Panc1 (cell line): ENCODE measurements around the gene THRAP3.

ENCODE experiments used
- POLR2AphosphoS5 ChIP-seq: IDR thresholded peaks from 2 replicates; pipeline ENCODE4 v1.6.1; 2012; ENCODE audit warnings: mild to moderate bottlenecking, low read depth, low read length, moderate library complexity
- TF ChIP-seq, protein P1 (sequence below): fragments of 450-650 bp; IDR thresholded peaks from 2 replicates; pipeline ENCODE4 v1.5.1; 2017; ENCODE audit warnings: mild to moderate bottlenecking
- TF ChIP-seq, protein P2 (sequence below), 2 experiments: IDR thresholded peaks; 2 replicates each; pipeline ENCODE4 v1.6.1; 2011 to 2012; ENCODE audit warnings: low read depth in 2 of 2, control low read depth in 1 of 2, low read length in 1 of 2, mild to moderate bottlenecking in 1 of 2, moderate library complexity in 1 of 2; ENCODE audit not compliant: insufficient read depth in 1 of 2

DNA sequence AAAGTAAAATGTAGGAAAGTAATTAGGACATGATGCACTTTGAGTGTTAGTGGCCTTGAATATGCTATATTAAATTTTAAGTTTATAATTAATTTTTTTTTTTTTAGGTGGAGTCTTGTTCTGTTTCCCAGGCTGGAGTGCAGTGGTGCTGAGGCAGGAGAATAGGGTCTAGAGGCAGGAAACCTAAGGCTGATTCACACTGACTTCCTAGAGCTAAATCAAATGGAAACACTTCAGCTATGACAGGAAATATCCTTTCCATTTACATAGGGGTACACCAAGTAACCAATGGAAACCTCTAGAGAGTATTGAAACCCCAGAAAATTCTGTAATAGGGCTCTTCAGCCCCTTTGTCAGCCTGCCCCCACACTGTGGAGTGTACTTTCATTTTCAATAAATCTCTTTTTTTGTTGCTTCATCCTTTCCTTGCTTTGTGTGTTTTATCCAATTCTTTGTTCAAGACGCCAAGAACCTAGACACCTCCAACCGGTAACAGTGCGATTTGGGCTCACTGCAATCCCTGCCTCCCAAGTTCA lies 17.9 kb upstream of the THRAP3 start:
- TF ChIP-seq, protein P1, sequence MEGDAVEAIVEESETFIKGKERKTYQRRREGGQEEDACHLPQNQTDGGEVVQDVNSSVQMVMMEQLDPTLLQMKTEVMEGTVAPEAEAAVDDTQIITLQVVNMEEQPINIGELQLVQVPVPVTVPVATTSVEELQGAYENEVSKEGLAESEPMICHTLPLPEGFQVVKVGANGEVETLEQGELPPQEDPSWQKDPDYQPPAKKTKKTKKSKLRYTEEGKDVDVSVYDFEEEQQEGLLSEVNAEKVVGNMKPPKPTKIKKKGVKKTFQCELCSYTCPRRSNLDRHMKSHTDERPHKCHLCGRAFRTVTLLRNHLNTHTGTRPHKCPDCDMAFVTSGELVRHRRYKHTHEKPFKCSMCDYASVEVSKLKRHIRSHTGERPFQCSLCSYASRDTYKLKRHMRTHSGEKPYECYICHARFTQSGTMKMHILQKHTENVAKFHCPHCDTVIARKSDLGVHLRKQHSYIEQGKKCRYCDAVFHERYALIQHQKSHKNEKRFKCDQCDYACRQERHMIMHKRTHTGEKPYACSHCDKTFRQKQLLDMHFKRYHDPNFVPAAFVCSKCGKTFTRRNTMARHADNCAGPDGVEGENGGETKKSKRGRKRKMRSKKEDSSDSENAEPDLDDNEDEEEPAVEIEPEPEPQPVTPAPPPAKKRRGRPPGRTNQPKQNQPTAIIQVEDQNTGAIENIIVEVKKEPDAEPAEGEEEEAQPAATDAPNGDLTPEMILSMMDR = no peak
- TF ChIP-seq, protein P2, sequence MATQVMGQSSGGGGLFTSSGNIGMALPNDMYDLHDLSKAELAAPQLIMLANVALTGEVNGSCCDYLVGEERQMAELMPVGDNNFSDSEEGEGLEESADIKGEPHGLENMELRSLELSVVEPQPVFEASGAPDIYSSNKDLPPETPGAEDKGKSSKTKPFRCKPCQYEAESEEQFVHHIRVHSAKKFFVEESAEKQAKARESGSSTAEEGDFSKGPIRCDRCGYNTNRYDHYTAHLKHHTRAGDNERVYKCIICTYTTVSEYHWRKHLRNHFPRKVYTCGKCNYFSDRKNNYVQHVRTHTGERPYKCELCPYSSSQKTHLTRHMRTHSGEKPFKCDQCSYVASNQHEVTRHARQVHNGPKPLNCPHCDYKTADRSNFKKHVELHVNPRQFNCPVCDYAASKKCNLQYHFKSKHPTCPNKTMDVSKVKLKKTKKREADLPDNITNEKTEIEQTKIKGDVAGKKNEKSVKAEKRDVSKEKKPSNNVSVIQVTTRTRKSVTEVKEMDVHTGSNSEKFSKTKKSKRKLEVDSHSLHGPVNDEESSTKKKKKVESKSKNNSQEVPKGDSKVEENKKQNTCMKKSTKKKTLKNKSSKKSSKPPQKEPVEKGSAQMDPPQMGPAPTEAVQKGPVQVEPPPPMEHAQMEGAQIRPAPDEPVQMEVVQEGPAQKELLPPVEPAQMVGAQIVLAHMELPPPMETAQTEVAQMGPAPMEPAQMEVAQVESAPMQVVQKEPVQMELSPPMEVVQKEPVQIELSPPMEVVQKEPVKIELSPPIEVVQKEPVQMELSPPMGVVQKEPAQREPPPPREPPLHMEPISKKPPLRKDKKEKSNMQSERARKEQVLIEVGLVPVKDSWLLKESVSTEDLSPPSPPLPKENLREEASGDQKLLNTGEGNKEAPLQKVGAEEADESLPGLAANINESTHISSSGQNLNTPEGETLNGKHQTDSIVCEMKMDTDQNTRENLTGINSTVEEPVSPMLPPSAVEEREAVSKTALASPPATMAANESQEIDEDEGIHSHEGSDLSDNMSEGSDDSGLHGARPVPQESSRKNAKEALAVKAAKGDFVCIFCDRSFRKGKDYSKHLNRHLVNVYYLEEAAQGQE (IDR thresholded peaks at IDR 0.05; ENCODE audit: insufficient read depth in 1 of 2, low read depth in 2 of 2, low read length in 1 of 2) = no peak
- no peak for TF ChIP-seq POLR2AphosphoS5
